K562 (cell line): Measurements from ENCODE around the gene TBCC. TPM values are rescaled to one million over a fixed set of nuclear protein-coding genes. Genes with fewer than 3 reads are reported as not detected.

Source experiments
- CBX1 ChIP-seq: sonication (generic); IDR thresholded peaks from 2 replicates; pipeline ENCODE4 v1.6.1; 2016; ENCODE audit warnings: antibody characterized with exemption, low read depth, mild to moderate bottlenecking
- CBX3 ChIP-seq, 2 experiments: IDR thresholded peaks; 1 replicate in 1 of 2; 2 replicates in 1 of 2; pipeline ENCODE4 v1.6.1; 2012; ENCODE audit warnings: inconsistent platforms in 2 of 2, low read length in 2 of 2, borderline replicate concordance in 1 of 2, control low read depth in 1 of 2
- DMBX1 ChIP-seq: fragments of 250-450 bp; sonication (Bioruptor Pico); IDR thresholded peaks from 2 replicates; pipeline ENCODE4 v1.8.0; 2022; ENCODE audit warnings: inconsistent platforms, mild to moderate bottlenecking, moderate library complexity, borderline replicate concordance
- ETV5 ChIP-seq: sonication (generic); formaldehyde crosslinking; IDR thresholded peaks from 2 replicates; pipeline ENCODE4 v1.4.0; 2020; ENCODE audit warnings: low read depth, mild to moderate bottlenecking, missing genetic modification reagents
- FOXK2 ChIP-seq, 2 experiments: fragments of 450-650 bp; IDR thresholded peaks in 1 of 2; conservative IDR thresholded peaks in 1 of 2; 2 replicates each; pipeline ENCODE4 v1.6.1; 2016; ENCODE audit warnings: low read depth in 2 of 2, mild to moderate bottlenecking in 1 of 2
- HCFC1 ChIP-seq: IDR thresholded peaks from 2 replicates; pipeline ENCODE4 v1.6.1; 2012; ENCODE audit warnings: low read depth, low read length, improper control_type of control experiment
- MCM3 ChIP-seq: fragments of 450-650 bp; IDR thresholded peaks from 2 replicates; pipeline ENCODE4 v1.6.1; 2016
- MIER1 ChIP-seq: fragments of 450-650 bp; IDR thresholded peaks from 2 replicates; pipeline ENCODE4 v1.6.1; 2016; ENCODE audit warnings: antibody characterized with exemption, mild to moderate bottlenecking, low read depth
- RFX1 ChIP-seq: fragments of 450-650 bp; IDR thresholded peaks from 2 replicates; pipeline ENCODE4 v1.6.1; 2016; ENCODE audit warnings: mild to moderate bottlenecking, moderate library complexity
- SIN3A ChIP-seq, 2 experiments: fragments of 150-350 bp in 1 of 2; IDR thresholded peaks; 2 replicates each; pipeline ENCODE4 v1.6.1; 2011 to 2016; ENCODE audit warnings: borderline replicate concordance in 2 of 2, low read depth in 2 of 2, low read length in 2 of 2, mild to moderate bottlenecking in 2 of 2, moderate library complexity in 2 of 2; ENCODE audit not compliant: control insufficient read depth in 1 of 2
- SOX6 ChIP-seq: fragments of 450-650 bp; IDR thresholded peaks from 2 replicates; pipeline ENCODE4 v1.6.1; 2014; ENCODE audit warnings: mild to moderate bottlenecking
- ZKSCAN3 ChIP-seq: fragments of 250-450 bp; sonication (Bioruptor Pico); IDR thresholded peaks from 2 replicates; pipeline ENCODE4 v1.4.0; 2020
- ZNF3 ChIP-seq: fragments of 250-450 bp; sonication (Bioruptor Pico); IDR thresholded peaks from 2 replicates; pipeline ENCODE4 v1.5.0; 2021; ENCODE audit warnings: mild to moderate bottlenecking, moderate library complexity
- polyA plus RNA-seq, 8 experiments: library from polyadenylated mRNA; depleted of rRNA in 4 of 8; stranded (reverse) in 5 of 8; unstranded in 3 of 8; fragments of >200 nt; fragmentation: Nextera tagmentation in 2 of 8; fragmentation: Illumina TruSeq in 1 of 8; extraction: Ambion mirVana in 2 of 8; extraction: Trizol in 1 of 8; gene quantifications; 2 replicates each; pipeline versions ENCODE4 v1.2.1 to v1.2.3, GENCODE V29; 2011 to 2014; ENCODE audit warnings: inconsistent platforms in 1 of 8, missing spikeins in 1 of 8
- total RNA-seq, 7 experiments: library from RNA; depleted of rRNA in 6 of 7; stranded (reverse); fragments of >200 nt in 6 of 7; fragmentation: Illumina TruSeq in 2 of 7; extraction: Trizol in 2 of 7; gene quantifications; 2 replicates each; pipeline versions ENCODE4 v1.2.1 to v1.2.3, GENCODE V29; 2011 to 2021; ENCODE audit warnings: low replicate concordance in 1 of 7
- TF ChIP-seq, protein P1 (sequence below): fragments of 450-650 bp; IDR thresholded peaks from 2 replicates; pipeline ENCODE4 v1.6.1; 2017; ENCODE audit warnings: antibody characterized with exemption, mild to moderate bottlenecking
- TF ChIP-seq, protein P2 (sequence below): fragments of 250-450 bp; sonication (Bioruptor Pico); IDR thresholded peaks from 2 replicates; pipeline ENCODE4 v1.9.0; 2021; ENCODE audit warnings: mild to moderate bottlenecking, inconsistent platforms
- TF ChIP-seq, protein P3 (sequence below): fragments of 450-650 bp; IDR thresholded peaks from 2 replicates; pipeline ENCODE4 v1.6.1; 2018; ENCODE audit warnings: mild to moderate bottlenecking, low read depth; ENCODE audit not compliant: partially characterized antibody
- TF ChIP-seq, protein P4 (sequence below): fragments of 450-650 bp; formaldehyde crosslinking; IDR thresholded peaks from 2 replicates; pipeline ENCODE4 v1.4.0; 2020; ENCODE audit warnings: mild to moderate bottlenecking, moderate library complexity

Gene TBCC
- total and polyA plus RNA-seq, 9 of the 15 experiments (the other 6 are each of a cell fraction or from before 2014, with no cell fraction given) = 2.8 to 34.1 (median 23.3) TPM

DNA sequence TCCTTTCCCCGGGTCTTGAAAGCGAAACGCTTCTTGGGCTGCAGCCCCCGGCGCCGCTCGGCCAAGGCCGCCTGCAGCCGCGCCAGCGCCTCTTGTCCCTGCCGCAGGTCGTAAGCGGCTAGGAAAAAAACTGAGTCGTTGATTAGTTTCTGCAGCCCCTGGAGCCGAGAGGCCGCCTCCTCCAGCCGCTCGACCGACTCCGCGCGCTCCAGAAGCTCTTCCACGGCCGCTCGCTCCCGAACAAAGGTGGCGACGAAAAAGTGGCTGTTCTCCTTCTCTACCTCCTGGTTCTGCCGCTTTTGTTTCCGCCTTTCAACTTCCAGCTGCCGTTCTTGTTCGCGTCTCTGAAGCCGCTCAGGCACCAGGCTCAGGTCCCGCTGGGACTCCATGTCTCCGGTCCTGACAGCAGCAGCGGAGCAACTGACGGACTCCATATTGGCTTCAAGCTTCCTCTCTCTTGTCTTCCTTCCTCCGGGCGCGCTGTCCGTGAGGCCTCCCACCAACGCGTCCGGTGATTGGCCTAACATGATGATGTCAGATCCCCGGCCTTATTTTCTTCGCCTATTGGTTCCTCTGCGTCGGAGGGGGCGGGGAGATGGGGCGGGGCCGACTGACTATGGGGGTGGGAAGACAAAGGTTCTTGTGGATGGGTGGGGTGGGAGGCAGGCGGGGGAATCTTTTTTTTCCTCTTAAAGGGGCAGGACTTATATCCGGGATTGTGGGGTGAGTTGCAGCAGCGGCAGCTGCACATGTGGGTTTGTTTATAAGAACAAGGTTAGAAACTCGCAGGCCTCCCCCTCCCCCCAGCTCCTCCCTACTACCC, at the start of gene TBCC (continued):
- TF ChIP-seq, protein P1, sequence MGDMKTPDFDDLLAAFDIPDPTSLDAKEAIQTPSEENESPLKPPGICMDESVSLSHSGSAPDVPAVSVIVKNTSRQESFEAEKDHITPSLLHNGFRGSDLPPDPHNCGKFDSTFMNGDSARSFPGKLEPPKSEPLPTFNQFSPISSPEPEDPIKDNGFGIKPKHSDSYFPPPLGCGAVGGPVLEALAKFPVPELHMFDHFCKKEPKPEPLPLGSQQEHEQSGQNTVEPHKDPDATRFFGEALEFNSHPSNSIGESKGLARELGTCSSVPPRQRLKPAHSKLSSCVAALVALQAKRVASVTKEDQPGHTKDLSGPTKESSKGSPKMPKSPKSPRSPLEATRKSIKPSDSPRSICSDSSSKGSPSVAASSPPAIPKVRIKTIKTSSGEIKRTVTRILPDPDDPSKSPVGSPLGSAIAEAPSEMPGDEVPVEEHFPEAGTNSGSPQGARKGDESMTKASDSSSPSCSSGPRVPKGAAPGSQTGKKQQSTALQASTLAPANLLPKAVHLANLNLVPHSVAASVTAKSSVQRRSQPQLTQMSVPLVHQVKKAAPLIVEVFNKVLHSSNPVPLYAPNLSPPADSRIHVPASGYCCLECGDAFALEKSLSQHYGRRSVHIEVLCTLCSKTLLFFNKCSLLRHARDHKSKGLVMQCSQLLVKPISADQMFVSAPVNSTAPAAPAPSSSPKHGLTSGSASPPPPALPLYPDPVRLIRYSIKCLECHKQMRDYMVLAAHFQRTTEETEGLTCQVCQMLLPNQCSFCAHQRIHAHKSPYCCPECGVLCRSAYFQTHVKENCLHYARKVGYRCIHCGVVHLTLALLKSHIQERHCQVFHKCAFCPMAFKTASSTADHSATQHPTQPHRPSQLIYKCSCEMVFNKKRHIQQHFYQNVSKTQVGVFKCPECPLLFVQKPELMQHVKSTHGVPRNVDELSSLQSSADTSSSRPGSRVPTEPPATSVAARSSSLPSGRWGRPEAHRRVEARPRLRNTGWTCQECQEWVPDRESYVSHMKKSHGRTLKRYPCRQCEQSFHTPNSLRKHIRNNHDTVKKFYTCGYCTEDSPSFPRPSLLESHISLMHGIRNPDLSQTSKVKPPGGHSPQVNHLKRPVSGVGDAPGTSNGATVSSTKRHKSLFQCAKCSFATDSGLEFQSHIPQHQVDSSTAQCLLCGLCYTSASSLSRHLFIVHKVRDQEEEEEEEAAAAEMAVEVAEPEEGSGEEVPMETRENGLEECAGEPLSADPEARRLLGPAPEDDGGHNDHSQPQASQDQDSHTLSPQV = no peak
- no peak for TF ChIP-seq MIER1
- peak; percentile 65 for TF ChIP-seq SOX6
- no peak for TF ChIP-seq CBX3 (IDR thresholded peaks at IDR 0.05; ENCODE audit: borderline replicate concordance in 1 of 2, low read length in 2 of 2)
- TF ChIP-seq DMBX1 = no peak
- no peak for TF ChIP-seq ZKSCAN3 (CRISPR knock-in tag)
- TF ChIP-seq FOXK2 (conservative IDR thresholded peaks at IDR 0.05 in 1 of 2, IDR thresholded peaks at IDR 0.05 in 1 of 2; ENCODE audit: low read depth in 2 of 2) = peak in 1 of 2 experiments; percentile 69; a peak in 2 of 4 replicates
- no peak for TF ChIP-seq ZNF3 (CRISPR knock-in tag)
- peak; percentile 63; the same call in 1 of the 2 replicates for TF ChIP-seq ETV5
- TF ChIP-seq SIN3A (IDR thresholded peaks at IDR 0.05; ENCODE audit: borderline replicate concordance in 2 of 2, control insufficient read depth in 1 of 2, low read depth in 2 of 2, low read length in 2 of 2) = peak in 1 of 2 experiments; percentile 68; a peak in 1 of 4 replicates
- no peak for TF ChIP-seq RFX1
- TF ChIP-seq MCM3 = no peak
- peak; percentile 70 for TF ChIP-seq HCFC1
- TF ChIP-seq, protein P2, sequence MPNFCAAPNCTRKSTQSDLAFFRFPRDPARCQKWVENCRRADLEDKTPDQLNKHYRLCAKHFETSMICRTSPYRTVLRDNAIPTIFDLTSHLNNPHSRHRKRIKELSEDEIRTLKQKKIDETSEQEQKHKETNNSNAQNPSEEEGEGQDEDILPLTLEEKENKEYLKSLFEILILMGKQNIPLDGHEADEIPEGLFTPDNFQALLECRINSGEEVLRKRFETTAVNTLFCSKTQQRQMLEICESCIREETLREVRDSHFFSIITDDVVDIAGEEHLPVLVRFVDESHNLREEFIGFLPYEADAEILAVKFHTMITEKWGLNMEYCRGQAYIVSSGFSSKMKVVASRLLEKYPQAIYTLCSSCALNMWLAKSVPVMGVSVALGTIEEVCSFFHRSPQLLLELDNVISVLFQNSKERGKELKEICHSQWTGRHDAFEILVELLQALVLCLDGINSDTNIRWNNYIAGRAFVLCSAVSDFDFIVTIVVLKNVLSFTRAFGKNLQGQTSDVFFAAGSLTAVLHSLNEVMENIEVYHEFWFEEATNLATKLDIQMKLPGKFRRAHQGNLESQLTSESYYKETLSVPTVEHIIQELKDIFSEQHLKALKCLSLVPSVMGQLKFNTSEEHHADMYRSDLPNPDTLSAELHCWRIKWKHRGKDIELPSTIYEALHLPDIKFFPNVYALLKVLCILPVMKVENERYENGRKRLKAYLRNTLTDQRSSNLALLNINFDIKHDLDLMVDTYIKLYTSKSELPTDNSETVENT = peak; percentile 88
- TF ChIP-seq, protein P3, sequence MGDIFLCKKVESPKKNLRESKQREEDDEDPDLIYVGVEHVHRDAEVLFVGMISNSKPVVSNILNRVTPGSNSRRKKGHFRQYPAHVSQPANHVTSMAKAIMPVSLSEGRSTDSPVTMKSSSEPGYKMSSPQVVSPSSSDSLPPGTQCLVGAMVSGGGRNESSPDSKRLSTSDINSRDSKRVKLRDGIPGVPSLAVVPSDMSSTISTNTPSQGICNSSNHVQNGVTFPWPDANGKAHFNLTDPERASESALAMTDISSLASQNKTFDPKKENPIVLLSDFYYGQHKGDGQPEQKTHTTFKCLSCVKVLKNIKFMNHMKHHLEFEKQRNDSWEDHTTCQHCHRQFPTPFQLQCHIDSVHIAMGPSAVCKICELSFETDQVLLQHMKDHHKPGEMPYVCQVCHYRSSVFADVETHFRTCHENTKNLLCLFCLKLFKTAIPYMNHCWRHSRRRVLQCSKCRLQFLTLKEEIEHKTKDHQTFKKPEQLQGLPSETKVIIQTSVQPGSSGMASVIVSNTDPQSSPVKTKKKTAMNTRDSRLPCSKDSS = no peak
- TF ChIP-seq, protein P4, sequence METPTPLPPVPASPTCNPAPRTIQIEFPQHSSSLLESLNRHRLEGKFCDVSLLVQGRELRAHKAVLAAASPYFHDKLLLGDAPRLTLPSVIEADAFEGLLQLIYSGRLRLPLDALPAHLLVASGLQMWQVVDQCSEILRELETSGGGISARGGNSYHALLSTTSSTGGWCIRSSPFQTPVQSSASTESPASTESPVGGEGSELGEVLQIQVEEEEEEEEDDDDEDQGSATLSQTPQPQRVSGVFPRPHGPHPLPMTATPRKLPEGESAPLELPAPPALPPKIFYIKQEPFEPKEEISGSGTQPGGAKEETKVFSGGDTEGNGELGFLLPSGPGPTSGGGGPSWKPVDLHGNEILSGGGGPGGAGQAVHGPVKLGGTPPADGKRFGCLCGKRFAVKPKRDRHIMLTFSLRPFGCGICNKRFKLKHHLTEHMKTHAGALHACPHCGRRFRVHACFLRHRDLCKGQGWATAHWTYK = peak; percentile 37; the same call in 1 of the 2 replicates
- peak; percentile 27; the same call in 1 of the 2 replicates for TF ChIP-seq CBX1
